ENCODE results near the gene MAP7. TPM values are rescaled to one million over a fixed set of nuclear protein-coding genes. Genes with fewer than 3 reads are reported as not detected.

The MAP7 gene
- total and polyA plus RNA-seq, 9 of the 15 experiments (the other 6 are each of a cell fraction or from before 2014, with no cell fraction given) = 0.76 to 7.7 (median 3.9) TPM

DNA sequence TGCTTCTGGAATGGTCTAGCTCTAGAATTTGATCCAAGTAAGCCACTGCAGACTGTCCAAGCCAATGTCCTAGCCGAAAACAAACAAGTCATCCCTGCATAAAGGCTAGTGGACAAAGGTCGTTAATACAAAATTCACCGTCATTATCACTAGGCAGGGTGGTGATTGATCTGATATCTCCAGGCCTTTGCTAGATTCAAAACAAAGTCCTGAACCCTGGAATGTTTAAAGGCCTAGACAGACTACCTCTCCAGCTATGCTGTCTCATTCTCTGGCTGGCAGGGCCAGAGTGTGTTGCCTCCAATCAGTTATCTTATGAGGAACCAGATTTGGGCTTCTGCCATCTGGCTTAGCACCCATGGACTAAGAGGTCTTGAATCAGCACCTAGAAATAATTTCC, 38.3 kb downstream of the MAP7 start:
- POLR2A ChIA-PET = interaction anchor here (0.8 kb wide), 2 partner anchors 11 to 280 kb away, joined by 3 read pairs; partner anchors contain the start of gene MAP3K5
- intact Hi-C loops (cut with micrococcal nuclease) (no loop called here), in situ Hi-C loops (cut with MboI) (no loop called here)
- H3K4me3 ChIP-seq = no peak overlapping the region
- WGBS (ENCODE audit: insufficient coverage, low coverage, missing lambda C conversion rate) = 10% methylated on average over 3 of the region's 3 CpGs
- H3K4me2 ChIP-seq (ENCODE audit: insufficient read depth, low read length) = no peak overlapping the region
- H3K27ac ChIP-seq (ENCODE audit: extremely low read depth, low read depth, low read length) = no peak overlapping the region
- H2AFZ ChIP-seq (ENCODE audit: low read depth, low read length) = no peak overlapping the region
- ATAC-seq (no peak), DNase-seq (ENCODE audit: extremely low read depth in 1 of 4, low spot score in 3 of 4) (no peak), FAIRE-seq (no peak)
- BruUV-seq (replicated peaks) = no TSS peak
- no peaks in the 10 kb centered on the region for H4K20me1 ChIP-seq (replicated peaks; ENCODE audit: control insufficient read depth, insufficient read depth, low read length)
- H3K9me3 ChIP-seq (replicated peaks; ENCODE audit: control insufficient read depth, insufficient read depth, low read depth, low read length) = no peaks in the 10 kb centered on the region
- no peaks in the 10 kb centered on the region for H3K36me3 ChIP-seq (ENCODE audit: control insufficient read depth, insufficient read depth, low read length)
- H3K9me1 ChIP-seq (ENCODE audit: control insufficient read depth, insufficient read depth, low read length) = no peaks in the 10 kb centered on the region
- H3K9ac ChIP-seq (ENCODE audit: insufficient read depth in 1 of 2, low read depth in 2 of 2, low read length in 2 of 2) = no peak overlapping the region
- TF ChIP-seq NR2C2 (CRISPR knock-in tag; IDR thresholded peaks at IDR 0.05) (no peak), NR2C2 (tag; IDR thresholded peaks at IDR 0.05) (peak; percentile 41; the same call in 1 of the 2 replicates), ZNF584 (CRISPR knock-in tag; IDR thresholded peaks at IDR 0.05; ENCODE audit: low read depth) (no peak), ZNF316 (IDR thresholded peaks at IDR 0.05) (no peak), DPF2 (IDR thresholded peaks at IDR 0.05) (no peak), MAFG (tag; conservative IDR thresholded peaks at IDR 0.05) (peak; percentile 21; the same call in 1 of the 2 replicates), PHF8 (IDR thresholded peaks at IDR 0.05; ENCODE audit: borderline replicate concordance, low read length) (no peak)
- TF ChIP-seq, protein P1, sequence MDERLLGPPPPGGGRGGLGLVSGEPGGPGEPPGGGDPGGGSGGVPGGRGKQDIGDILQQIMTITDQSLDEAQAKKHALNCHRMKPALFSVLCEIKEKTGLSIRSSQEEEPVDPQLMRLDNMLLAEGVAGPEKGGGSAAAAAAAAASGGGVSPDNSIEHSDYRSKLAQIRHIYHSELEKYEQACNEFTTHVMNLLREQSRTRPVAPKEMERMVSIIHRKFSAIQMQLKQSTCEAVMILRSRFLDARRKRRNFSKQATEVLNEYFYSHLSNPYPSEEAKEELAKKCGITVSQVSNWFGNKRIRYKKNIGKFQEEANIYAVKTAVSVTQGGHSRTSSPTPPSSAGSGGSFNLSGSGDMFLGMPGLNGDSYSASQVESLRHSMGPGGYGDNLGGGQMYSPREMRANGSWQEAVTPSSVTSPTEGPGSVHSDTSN (CRISPR knock-in tag; IDR thresholded peaks at IDR 0.05; ENCODE audit: low read depth) = no peak
- TF ChIP-seq, protein P1 (tag; conservative IDR thresholded peaks at IDR 0.05; ENCODE audit: low read depth) = no peak
- CTCF ChIA-PET (ENCODE audit: low intra/inter-chr PET ratio) = no interaction called here
- peaks cover 0 to 2% of the 10 kb centered on the region in 2 experiments; a peak in 1 of 5 replicates for H3K27me3 ChIP-seq (ENCODE audit: control insufficient read depth in 2 of 2, insufficient read depth in 2 of 2, low read length in 2 of 2)
- no peaks in the 10 kb centered on the region for H3K79me2 ChIP-seq (ENCODE audit: control insufficient read depth, insufficient read depth, low read length)
- no peaks in the 10 kb centered on the region for H3K4me1 ChIP-seq (replicated peaks in 1 of 2; ENCODE audit: control insufficient read depth in 2 of 2, insufficient read depth in 2 of 2, low read length in 2 of 2)
